Measurements from ENCODE around the gene STX18.
"Not testable (repeated sequence)": the region's sequence is repeated elsewhere in the genome, so short reads cannot be mapped to it uniquely, and the experiment has no call there.

STX18 gene

GRCh38 chr4:4507403-4507802 is 34.4 kb downstream of the STX18 start:
- no peak for DNase-seq

- no peak for DNase-seq
These were observed 34.9 kb downstream of the STX18 start for GRCh38 chr4:4506961-4507360.

- not testable (repeated sequence) for DNase-seq
These were observed 36.6 kb downstream of the STX18 start for GRCh38 chr4:4505211-4505610.

GRCh38 chr4:4504783-4505182 is 37.1 kb downstream of the STX18 start:
- DNase-seq: no peak

GRCh38 chr4:4502694-4503311 is 39.0 kb downstream of the STX18 start:
- DNase-seq: no peak

GRCh38 chr4:4501679-4502078 is 40.2 kb downstream of the STX18 start:
- DNase-seq: no peak

- DNase-seq: no peak
These were observed 42.3 kb downstream of the STX18 start for GRCh38 chr4:4499438-4500123.

GRCh38 chr4:4496592-4497372 is 45.1 kb downstream of the STX18 start:
- no peak for DNase-seq

- DNase-seq: no peak
These were observed 47.0 kb downstream of the STX18 start for GRCh38 chr4:4494882-4495281.

GRCh38 chr4:4492161-4492847 is 49.5 kb downstream of the STX18 start:
- DNase-seq: no peak

GRCh38 chr4:4491396-4491893 is 50.4 kb downstream of the STX18 start:
- no peak for DNase-seq

- no peak for DNase-seq
These were observed 51.0 kb downstream of the STX18 start for GRCh38 chr4:4490816-4491215.

- DNase-seq: no peak
These were observed 51.8 kb downstream of the STX18 start for GRCh38 chr4:4490041-4490440.

GRCh38 chr4:4488405-4489404 is 53.1 kb downstream of the STX18 start:
- DNase-seq: no peak

GRCh38 chr4:4486969-4487368 is 54.9 kb downstream of the STX18 start:
- DNase-seq: no peak

- no peak for DNase-seq
These were observed 56.0 kb downstream of the STX18 start for GRCh38 chr4:4485806-4486205.

- DNase-seq: no peak
These were observed 60.4 kb downstream of the STX18 start for GRCh38 chr4:4481399-4481994.

GRCh38 chr4:4480685-4481398 is 61.0 kb downstream of the STX18 start:
- DNase-seq: no peak

GRCh38 chr4:4480205-4480604 is 61.6 kb downstream of the STX18 start:
- DNase-seq: no peak

GRCh38 chr4:4479366-4479765 is 62.5 kb downstream of the STX18 start:
- DNase-seq: no peak

- DNase-seq: no peak
These were observed 64.1 kb downstream of the STX18 start for GRCh38 chr4:4477796-4478195.
